ENCODE measurements around the gene WASHC4. TPM values are rescaled to one million over a fixed set of nuclear protein-coding genes. Genes with fewer than 3 reads are reported as not detected.

WASHC4 gene
- total and polyA plus RNA-seq, 4 donors, result 11.5 to 59.1 (median 32.6) TPM

DNA sequence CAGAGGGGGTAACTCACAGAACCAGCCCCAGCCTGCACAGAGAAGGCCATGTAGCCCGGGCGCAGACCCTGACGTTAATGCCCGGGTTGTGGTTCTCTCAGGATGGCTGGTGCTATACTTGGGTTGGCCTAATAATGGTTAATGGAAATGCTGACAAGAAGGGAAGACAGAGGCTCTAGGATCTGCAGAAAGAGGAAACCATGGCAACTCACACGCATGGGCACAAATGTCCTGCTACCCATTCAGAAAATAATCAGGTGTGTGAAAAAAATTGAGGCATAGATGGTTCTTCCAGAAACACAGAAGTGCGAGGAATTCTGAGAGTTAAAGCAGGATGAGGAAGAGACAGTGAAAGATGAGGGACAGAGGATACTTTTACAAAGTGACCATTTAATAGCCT lies 94.7 kb downstream of the WASHC4 start:
- Histone ChIP-seq H3K4me1 (ENCODE audit: control insufficient read depth in 4 of 4, insufficient read depth in 4 of 4, low read length in 3 of 4) (peaks cover 5 to 8% (median 7%) of the 10 kb centered on the region in 4 donors), H3K36me3 (ENCODE audit: control insufficient read depth in 4 of 4, insufficient read depth in 3 of 4, low read depth in 1 of 4, low read length in 3 of 4) (peaks cover 4 to 54% (median 15%) of the 10 kb centered on the region in 4 donors), H3K9ac (ENCODE audit: low read depth in 1 of 2, low read length in 2 of 2) (no peak overlapping the region), H3K9me3 (ENCODE audit: control insufficient read depth in 4 of 4, low read length in 3 of 4) (no peaks in the 10 kb centered on the region), H3K27ac (ENCODE audit: low read depth in 1 of 2, low read length in 2 of 2) (no peak overlapping the region), H3K4me3 (ENCODE audit: low read depth in 1 of 3, low read length in 3 of 3) (no peak overlapping the region), H3K27me3 (ENCODE audit: control insufficient read depth in 4 of 4, insufficient read depth in 4 of 4, low read length in 3 of 4) (no peaks in the 10 kb centered on the region)
- TF ChIP-seq, protein P1, sequence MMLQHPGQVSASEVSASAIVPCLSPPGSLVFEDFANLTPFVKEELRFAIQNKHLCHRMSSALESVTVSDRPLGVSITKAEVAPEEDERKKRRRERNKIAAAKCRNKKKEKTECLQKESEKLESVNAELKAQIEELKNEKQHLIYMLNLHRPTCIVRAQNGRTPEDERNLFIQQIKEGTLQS (IDR thresholded peaks at IDR 0.05), result no peak
- TF ChIP-seq ZBTB33 (IDR thresholded peaks at IDR 0.05) (no peak), CTCF (IDR thresholded peaks at IDR 0.05; ENCODE audit: low read depth, low read length, missing input control) (no peak), YY1 (IDR thresholded peaks at IDR 0.05) (no peak), NR2F2 (IDR thresholded peaks at IDR 0.05) (no peak), RXRA (IDR thresholded peaks at IDR 0.05) (no peak), EGR1 (IDR thresholded peaks at IDR 0.05; ENCODE audit: low read depth in 2 of 2) (no peak), GABPA (IDR thresholded peaks at IDR 0.05 in 1 of 2, conservative IDR thresholded peaks at IDR 0.05 in 1 of 2) (no peak), TAF1 (conservative IDR thresholded peaks at IDR 0.05) (no peak), JUND (IDR thresholded peaks at IDR 0.05) (no peak), FOXA1 (IDR thresholded peaks at IDR 0.05) (no peak), RAD21 (IDR thresholded peaks at IDR 0.05) (no peak), SP1 (IDR thresholded peaks at IDR 0.05) (no peak)
- TF ChIP-seq, protein P2, sequence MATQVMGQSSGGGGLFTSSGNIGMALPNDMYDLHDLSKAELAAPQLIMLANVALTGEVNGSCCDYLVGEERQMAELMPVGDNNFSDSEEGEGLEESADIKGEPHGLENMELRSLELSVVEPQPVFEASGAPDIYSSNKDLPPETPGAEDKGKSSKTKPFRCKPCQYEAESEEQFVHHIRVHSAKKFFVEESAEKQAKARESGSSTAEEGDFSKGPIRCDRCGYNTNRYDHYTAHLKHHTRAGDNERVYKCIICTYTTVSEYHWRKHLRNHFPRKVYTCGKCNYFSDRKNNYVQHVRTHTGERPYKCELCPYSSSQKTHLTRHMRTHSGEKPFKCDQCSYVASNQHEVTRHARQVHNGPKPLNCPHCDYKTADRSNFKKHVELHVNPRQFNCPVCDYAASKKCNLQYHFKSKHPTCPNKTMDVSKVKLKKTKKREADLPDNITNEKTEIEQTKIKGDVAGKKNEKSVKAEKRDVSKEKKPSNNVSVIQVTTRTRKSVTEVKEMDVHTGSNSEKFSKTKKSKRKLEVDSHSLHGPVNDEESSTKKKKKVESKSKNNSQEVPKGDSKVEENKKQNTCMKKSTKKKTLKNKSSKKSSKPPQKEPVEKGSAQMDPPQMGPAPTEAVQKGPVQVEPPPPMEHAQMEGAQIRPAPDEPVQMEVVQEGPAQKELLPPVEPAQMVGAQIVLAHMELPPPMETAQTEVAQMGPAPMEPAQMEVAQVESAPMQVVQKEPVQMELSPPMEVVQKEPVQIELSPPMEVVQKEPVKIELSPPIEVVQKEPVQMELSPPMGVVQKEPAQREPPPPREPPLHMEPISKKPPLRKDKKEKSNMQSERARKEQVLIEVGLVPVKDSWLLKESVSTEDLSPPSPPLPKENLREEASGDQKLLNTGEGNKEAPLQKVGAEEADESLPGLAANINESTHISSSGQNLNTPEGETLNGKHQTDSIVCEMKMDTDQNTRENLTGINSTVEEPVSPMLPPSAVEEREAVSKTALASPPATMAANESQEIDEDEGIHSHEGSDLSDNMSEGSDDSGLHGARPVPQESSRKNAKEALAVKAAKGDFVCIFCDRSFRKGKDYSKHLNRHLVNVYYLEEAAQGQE (IDR thresholded peaks at IDR 0.05), result no peak
- no peak for DNase-seq (ENCODE audit: low spot score)
- 94% methylated on average over 6 of the region's 6 CpGs for WGBS

GRCh38 chr12:105204127-105204526 lies 96.6 kb downstream of the WASHC4 start:
- no peak overlapping the region for H3K9ac ChIP-seq (ENCODE audit: low read depth in 1 of 2, low read length in 2 of 2)
- H3K36me3 ChIP-seq (ENCODE audit: control insufficient read depth in 4 of 4, insufficient read depth in 3 of 4, low read depth in 1 of 4, low read length in 3 of 4), result peaks cover 1 to 48% (median 15%) of the 10 kb centered on the region in 4 donors
- DNase-seq (ENCODE audit: low spot score), result no peak
- H3K4me3 ChIP-seq (ENCODE audit: low read depth in 1 of 3, low read length in 3 of 3), result no peak overlapping the region
- no peaks in the 10 kb centered on the region for H3K9me3 ChIP-seq (ENCODE audit: control insufficient read depth in 4 of 4, low read length in 3 of 4)
- H3K27ac ChIP-seq (ENCODE audit: low read depth in 1 of 2, low read length in 2 of 2), result no peak overlapping the region
- WGBS, result 83% methylated on average over 8 of the region's 8 CpGs
- no peak for TF ChIP-seq YY1 (IDR thresholded peaks at IDR 0.05)
- TF ChIP-seq RXRA (IDR thresholded peaks at IDR 0.05), result no peak
- no peak for TF ChIP-seq SP1 (IDR thresholded peaks at IDR 0.05)
- no peak for TF ChIP-seq RAD21 (IDR thresholded peaks at IDR 0.05)
- TF ChIP-seq TAF1 (conservative IDR thresholded peaks at IDR 0.05), result no peak
- H3K4me1 ChIP-seq (ENCODE audit: control insufficient read depth in 4 of 4, insufficient read depth in 4 of 4, low read length in 3 of 4), result peaks cover 5 to 8% (median 7%) of the 10 kb centered on the region in 4 donors
- H3K27me3 ChIP-seq (ENCODE audit: control insufficient read depth in 4 of 4, insufficient read depth in 4 of 4, low read length in 3 of 4), result no peaks in the 10 kb centered on the region
